K562 (cell line): ENCODE results near the gene CCNY. TPM values are rescaled to one million over a fixed set of nuclear protein-coding genes. Genes with fewer than 3 reads are reported as not detected.
A peak's percentile ranks its signal among the peaks of the same experiment; 100 is the strongest.

Source experiments
- CCNT2 ChIP-seq: IDR thresholded peaks from 2 replicates; pipeline ENCODE4 v1.6.1; 2011; ENCODE audit warnings: borderline replicate concordance, low read depth, mild to moderate bottlenecking, moderate library complexity, mixed read lengths, low read length; ENCODE audit not compliant: insufficient read length; ENCODE audit errors: extremely low read depth
- HDGF ChIP-seq: fragments of 450-650 bp; IDR thresholded peaks from 2 replicates; pipeline ENCODE4 v1.6.1; 2016
- SMAD1 ChIP-seq: fragments of 150-350 bp; IDR thresholded peaks from 2 replicates; pipeline ENCODE4 v1.6.1; 2014; ENCODE audit warnings: low read length, low read depth; ENCODE audit not compliant: partially characterized antibody
- SMAD3 ChIP-seq: fragments of 450-650 bp; formaldehyde crosslinking; conservative IDR thresholded peaks from 2 replicates; pipeline ENCODE4 v1.4.0; 2020; ENCODE audit warnings: mild to moderate bottlenecking
- SMC3 ChIP-seq: conservative IDR thresholded peaks from 2 replicates; pipeline ENCODE4 v1.6.1; 2011; ENCODE audit warnings: low read depth, low read length, improper control_type of control experiment; ENCODE audit not compliant: insufficient read depth
- TEAD2 ChIP-seq: fragments of 450-650 bp; IDR thresholded peaks from 2 replicates; pipeline ENCODE4 v1.6.1; 2016; ENCODE audit warnings: missing genetic modification characterization, control low read depth, missing compliant biosample characterization
- ZC3H11A ChIP-seq: IDR thresholded peaks from 2 replicates; pipeline ENCODE4 v1.6.1; 2012; ENCODE audit warnings: low read depth, low read length, improper control_type of control experiment
- ZNF354B ChIP-seq: fragments of 250-450 bp; sonication (Bioruptor Pico); IDR thresholded peaks from 2 replicates; pipeline ENCODE4 v1.4.0; 2020
- polyA plus RNA-seq, 8 experiments: library from polyadenylated mRNA; depleted of rRNA in 4 of 8; stranded (reverse) in 5 of 8; unstranded in 3 of 8; fragments of >200 nt; fragmentation: Nextera tagmentation in 2 of 8; fragmentation: Illumina TruSeq in 1 of 8; extraction: Ambion mirVana in 2 of 8; extraction: Trizol in 1 of 8; gene quantifications; 2 replicates each; pipeline versions ENCODE4 v1.2.1 to v1.2.3, GENCODE V29; 2011 to 2014; ENCODE audit warnings: inconsistent platforms in 1 of 8, missing spikeins in 1 of 8
- total RNA-seq, 7 experiments: library from RNA; depleted of rRNA in 6 of 7; stranded (reverse); fragments of >200 nt in 6 of 7; fragmentation: Illumina TruSeq in 2 of 7; extraction: Trizol in 2 of 7; gene quantifications; 2 replicates each; pipeline versions ENCODE4 v1.2.1 to v1.2.3, GENCODE V29; 2011 to 2021; ENCODE audit warnings: low replicate concordance in 1 of 7
- TF ChIP-seq, protein P1 (sequence below), 3 experiments: IDR thresholded peaks in 2 of 3; conservative IDR thresholded peaks in 1 of 3; 2 replicates each; pipeline ENCODE4 v1.5.1; 2011 to 2012; ENCODE audit warnings: low read length in 3 of 3, mild to moderate bottlenecking in 3 of 3, control low read depth in 2 of 3, improper control_type of control experiment in 1 of 3, inconsistent platforms in 1 of 3, low read depth in 1 of 3, mixed read lengths in 1 of 3, moderate library complexity in 1 of 3; ENCODE audit not compliant: insufficient read depth in 2 of 3
- TF ChIP-seq, protein P2 (sequence below): sonication (generic); formaldehyde crosslinking; IDR thresholded peaks from 2 replicates; pipeline ENCODE4 v1.8.0; 2022; ENCODE audit warnings: mild to moderate bottlenecking, missing genetic modification reagents, borderline replicate concordance
- TF ChIP-seq, protein P3 (sequence below), 2 experiments: fragments of 450-650 bp; IDR thresholded peaks; 2 replicates each; pipeline ENCODE4 v1.6.1; 2016
- TF ChIP-seq, protein P4 (sequence below): fragments of 450-650 bp; IDR thresholded peaks from 2 replicates; pipeline ENCODE4 v1.7.0; 2016; ENCODE audit warnings: borderline replicate concordance
- TF ChIP-seq, protein P5 (sequence below): IDR thresholded peaks from 2 replicates; pipeline ENCODE4 v1.6.1; 2011; ENCODE audit warnings: borderline replicate concordance, low read depth, mild to moderate bottlenecking, moderate library complexity, low read length; ENCODE audit not compliant: insufficient read depth, poor library complexity, severe bottlenecking
- TF ChIP-seq, protein P6 (sequence below): sonication (generic); formaldehyde crosslinking; IDR thresholded peaks from 2 replicates; pipeline ENCODE4 v1.8.1; 2023; ENCODE audit warnings: mild to moderate bottlenecking, missing genetic modification reagents

The CCNY gene
- total and polyA plus RNA-seq, 9 of the 15 experiments (the other 6 are each of a cell fraction or from before 2014, with no cell fraction given), result 8.4 to 109 (median 38.6) TPM

DNA sequence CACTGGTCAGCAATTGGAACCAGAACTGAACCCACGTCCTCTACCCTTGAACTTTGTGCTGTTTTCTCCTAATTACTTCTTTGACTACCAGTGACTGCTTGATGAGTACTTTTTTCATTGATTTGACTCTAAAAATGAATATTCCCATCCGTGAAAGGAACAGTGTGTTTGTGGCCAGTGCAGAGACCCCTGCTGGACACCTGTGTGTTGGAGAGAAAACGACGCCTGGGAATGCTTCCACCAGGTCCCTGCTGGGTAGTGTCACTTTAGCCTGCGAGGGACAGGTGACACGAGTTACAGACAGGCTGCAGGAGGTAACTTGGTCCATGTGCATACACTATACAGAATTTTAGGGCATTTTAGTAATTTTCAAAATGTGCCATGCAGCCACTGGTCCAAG is 262.1 kb downstream of the CCNY start (continued):
- TF ChIP-seq, protein P1, sequence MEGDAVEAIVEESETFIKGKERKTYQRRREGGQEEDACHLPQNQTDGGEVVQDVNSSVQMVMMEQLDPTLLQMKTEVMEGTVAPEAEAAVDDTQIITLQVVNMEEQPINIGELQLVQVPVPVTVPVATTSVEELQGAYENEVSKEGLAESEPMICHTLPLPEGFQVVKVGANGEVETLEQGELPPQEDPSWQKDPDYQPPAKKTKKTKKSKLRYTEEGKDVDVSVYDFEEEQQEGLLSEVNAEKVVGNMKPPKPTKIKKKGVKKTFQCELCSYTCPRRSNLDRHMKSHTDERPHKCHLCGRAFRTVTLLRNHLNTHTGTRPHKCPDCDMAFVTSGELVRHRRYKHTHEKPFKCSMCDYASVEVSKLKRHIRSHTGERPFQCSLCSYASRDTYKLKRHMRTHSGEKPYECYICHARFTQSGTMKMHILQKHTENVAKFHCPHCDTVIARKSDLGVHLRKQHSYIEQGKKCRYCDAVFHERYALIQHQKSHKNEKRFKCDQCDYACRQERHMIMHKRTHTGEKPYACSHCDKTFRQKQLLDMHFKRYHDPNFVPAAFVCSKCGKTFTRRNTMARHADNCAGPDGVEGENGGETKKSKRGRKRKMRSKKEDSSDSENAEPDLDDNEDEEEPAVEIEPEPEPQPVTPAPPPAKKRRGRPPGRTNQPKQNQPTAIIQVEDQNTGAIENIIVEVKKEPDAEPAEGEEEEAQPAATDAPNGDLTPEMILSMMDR (IDR thresholded peaks at IDR 0.05 in 2 of 3, conservative IDR thresholded peaks at IDR 0.05 in 1 of 3; ENCODE audit: insufficient read depth in 2 of 3, low read depth in 1 of 3, low read length in 3 of 3), result peak; percentile 49 to 64 (median 58)
- TF ChIP-seq, protein P2, sequence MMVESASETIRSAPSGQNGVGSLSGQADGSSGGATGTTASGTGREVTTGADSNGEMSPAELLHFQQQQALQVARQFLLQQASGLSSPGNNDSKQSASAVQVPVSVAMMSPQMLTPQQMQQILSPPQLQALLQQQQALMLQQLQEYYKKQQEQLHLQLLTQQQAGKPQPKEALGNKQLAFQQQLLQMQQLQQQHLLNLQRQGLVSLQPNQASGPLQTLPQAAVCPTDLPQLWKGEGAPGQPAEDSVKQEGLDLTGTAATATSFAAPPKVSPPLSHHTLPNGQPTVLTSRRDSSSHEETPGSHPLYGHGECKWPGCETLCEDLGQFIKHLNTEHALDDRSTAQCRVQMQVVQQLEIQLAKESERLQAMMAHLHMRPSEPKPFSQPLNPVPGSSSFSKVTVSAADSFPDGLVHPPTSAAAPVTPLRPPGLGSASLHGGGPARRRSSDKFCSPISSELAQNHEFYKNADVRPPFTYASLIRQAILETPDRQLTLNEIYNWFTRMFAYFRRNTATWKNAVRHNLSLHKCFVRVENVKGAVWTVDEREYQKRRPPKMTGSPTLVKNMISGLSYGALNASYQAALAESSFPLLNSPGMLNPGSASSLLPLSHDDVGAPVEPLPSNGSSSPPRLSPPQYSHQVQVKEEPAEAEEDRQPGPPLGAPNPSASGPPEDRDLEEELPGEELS (CRISPR knock-in tag), result no peak
- no peak for TF ChIP-seq SMAD1
- TF ChIP-seq, protein P3, sequence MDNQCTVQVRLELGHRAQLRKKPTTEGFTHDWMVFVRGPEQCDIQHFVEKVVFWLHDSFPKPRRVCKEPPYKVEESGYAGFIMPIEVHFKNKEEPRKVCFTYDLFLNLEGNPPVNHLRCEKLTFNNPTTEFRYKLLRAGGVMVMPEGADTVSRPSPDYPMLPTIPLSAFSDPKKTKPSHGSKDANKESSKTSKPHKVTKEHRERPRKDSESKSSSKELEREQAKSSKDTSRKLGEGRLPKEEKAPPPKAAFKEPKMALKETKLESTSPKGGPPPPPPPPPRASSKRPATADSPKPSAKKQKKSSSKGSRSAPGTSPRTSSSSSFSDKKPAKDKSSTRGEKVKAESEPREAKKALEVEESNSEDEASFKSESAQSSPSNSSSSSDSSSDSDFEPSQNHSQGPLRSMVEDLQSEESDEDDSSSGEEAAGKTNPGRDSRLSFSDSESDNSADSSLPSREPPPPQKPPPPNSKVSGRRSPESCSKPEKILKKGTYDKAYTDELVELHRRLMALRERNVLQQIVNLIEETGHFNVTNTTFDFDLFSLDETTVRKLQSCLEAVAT (IDR thresholded peaks at IDR 0.05), result no peak
- no peak for TF ChIP-seq ZC3H11A
- no peak for TF ChIP-seq HDGF
- peak; percentile 45; the same call in 1 of the 2 replicates for TF ChIP-seq SMC3
- TF ChIP-seq, protein P4, sequence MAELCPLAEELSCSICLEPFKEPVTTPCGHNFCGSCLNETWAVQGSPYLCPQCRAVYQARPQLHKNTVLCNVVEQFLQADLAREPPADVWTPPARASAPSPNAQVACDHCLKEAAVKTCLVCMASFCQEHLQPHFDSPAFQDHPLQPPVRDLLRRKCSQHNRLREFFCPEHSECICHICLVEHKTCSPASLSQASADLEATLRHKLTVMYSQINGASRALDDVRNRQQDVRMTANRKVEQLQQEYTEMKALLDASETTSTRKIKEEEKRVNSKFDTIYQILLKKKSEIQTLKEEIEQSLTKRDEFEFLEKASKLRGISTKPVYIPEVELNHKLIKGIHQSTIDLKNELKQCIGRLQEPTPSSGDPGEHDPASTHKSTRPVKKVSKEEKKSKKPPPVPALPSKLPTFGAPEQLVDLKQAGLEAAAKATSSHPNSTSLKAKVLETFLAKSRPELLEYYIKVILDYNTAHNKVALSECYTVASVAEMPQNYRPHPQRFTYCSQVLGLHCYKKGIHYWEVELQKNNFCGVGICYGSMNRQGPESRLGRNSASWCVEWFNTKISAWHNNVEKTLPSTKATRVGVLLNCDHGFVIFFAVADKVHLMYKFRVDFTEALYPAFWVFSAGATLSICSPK, result no peak
- TF ChIP-seq, protein P5, sequence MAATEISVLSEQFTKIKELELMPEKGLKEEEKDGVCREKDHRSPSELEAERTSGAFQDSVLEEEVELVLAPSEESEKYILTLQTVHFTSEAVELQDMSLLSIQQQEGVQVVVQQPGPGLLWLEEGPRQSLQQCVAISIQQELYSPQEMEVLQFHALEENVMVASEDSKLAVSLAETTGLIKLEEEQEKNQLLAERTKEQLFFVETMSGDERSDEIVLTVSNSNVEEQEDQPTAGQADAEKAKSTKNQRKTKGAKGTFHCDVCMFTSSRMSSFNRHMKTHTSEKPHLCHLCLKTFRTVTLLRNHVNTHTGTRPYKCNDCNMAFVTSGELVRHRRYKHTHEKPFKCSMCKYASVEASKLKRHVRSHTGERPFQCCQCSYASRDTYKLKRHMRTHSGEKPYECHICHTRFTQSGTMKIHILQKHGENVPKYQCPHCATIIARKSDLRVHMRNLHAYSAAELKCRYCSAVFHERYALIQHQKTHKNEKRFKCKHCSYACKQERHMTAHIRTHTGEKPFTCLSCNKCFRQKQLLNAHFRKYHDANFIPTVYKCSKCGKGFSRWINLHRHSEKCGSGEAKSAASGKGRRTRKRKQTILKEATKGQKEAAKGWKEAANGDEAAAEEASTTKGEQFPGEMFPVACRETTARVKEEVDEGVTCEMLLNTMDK, result peak; percentile 6
- no peak for TF ChIP-seq CCNT2
- no peak for TF ChIP-seq TEAD2
- TF ChIP-seq SMAD3 (CRISPR knock-in tag), result no peak
- no peak for TF ChIP-seq ZNF354B (CRISPR knock-in tag)
- TF ChIP-seq, protein P6, sequence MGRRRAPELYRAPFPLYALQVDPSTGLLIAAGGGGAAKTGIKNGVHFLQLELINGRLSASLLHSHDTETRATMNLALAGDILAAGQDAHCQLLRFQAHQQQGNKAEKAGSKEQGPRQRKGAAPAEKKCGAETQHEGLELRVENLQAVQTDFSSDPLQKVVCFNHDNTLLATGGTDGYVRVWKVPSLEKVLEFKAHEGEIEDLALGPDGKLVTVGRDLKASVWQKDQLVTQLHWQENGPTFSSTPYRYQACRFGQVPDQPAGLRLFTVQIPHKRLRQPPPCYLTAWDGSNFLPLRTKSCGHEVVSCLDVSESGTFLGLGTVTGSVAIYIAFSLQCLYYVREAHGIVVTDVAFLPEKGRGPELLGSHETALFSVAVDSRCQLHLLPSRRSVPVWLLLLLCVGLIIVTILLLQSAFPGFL (CRISPR knock-in tag), result no peak
